Mesenteric fat pad (tissue), 1 donor: ENCODE results near the gene TMEM123. TPM values are rescaled to one million over a fixed set of nuclear protein-coding genes. Genes with fewer than 3 reads are reported as not detected.
"Not testable (repeated sequence)": the region's sequence is repeated elsewhere in the genome, so short reads cannot be mapped to it uniquely, and the experiment has no call there.

Source experiments
- DNase-seq: peaks from one replicate; pipeline ENCODE4 v3.0.0-alpha.2; 2020; ENCODE audit warnings: low spot score
- total RNA-seq: library from RNA; stranded (reverse); fragmentation: NEBNext Ultra II Directional; extraction: Animal tissue kit (Norgen Biotek cat#: 25700); gene quantifications from one replicate; pipeline ENCODE4 v1.2.1, GENCODE V29; 2021
- donor health status: DM: yes; HTN: yes; CAD: no.

TMEM123 gene
- total RNA-seq, 1 donor from 2014 or later: 93.0 TPM

DNA sequence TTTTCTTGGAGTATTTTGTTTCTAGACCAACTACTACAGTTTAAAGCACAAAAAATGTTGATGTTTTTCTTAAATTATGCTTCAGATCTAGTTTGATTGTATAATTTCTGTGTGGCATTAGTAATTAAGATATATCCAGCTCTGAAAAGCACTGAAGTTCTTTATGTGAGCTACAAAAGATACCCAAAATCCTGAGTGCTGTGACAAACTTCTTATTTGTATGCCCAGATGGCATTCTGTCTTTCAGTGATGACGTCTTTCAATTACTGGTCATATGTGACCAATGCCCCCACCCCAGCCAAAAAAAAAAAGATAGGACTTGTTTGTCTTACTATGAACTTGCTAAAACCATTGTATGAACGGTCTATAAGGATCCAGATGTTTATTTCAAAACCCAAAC is 54.3 kb downstream of the TMEM123 start:
- DNase-seq: no peak

DNA sequence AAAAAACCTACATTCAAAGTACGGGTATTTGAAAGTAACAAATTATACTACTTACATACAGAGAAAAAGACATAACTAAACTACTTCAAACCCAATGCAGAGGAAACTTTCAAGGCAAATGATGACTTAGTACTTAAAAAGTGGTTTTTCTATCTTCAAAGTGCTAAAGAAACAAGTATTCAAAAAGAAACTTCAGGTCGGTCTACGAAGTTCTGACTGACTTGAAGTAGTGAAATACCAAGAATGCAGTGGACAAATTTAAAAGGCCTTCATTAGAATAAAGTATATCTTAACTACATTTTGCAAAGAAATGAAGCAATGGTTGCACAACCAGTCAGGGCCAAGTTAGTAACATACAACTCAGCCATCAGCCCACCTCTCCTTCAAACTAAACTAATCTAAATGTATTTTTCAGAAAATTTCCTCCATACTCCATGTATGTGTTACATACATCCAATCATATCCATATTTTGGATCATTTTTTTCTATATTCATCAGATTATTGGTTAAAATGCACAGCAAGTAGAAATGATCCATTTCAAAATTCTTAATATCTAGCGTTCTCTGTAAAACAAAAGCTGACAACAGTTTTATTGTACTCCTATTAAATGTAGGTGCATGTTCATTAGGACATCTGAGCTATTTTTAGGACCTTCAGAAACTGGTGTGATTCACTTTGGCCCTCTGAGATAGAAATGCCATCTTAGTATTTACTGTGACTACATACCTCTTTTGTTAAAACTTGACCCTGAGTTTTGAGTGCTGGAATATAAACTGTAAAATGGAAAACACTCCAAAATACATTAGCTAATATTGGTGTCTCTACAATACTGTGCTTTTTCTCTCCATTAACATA is 55.6 kb downstream of the TMEM123 start:
- no peak for DNase-seq

DNA sequence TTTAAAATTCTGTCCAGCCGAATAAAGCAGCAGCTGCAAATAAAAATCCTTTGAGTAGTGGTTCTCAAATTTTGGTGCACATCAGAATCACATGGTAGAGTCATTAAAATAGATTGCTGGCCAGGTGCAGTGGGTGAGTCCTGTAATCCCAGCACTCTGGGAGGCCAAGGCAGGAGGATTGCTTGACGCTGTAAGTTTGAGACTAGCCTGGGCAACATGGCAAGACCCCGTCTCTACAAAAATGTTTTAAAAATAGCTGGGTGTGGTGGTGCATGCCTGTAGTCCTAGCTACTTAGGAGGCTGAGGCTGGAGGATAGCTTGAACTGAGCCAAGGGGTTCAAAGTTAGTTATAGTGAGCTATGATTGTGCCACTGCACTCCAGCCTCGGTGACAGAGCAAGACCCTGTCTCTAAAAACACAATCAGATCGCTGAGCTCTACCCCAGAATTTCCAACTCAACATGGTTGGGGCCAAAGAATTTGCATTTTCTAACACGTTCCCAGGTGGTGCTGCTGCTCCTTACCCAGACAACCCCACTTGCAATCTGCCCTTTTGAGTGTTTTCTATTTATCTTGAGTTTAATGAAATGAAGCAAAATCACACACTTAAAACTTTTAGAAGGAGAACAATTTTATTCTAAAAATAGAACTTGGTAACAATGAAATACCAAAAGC is 56.7 kb downstream of the TMEM123 start:
- DNase-seq: no peak

GRCh38 chr11:102393272-102393730 is 59.3 kb downstream of the TMEM123 start:
- DNase-seq: no peak

DNA sequence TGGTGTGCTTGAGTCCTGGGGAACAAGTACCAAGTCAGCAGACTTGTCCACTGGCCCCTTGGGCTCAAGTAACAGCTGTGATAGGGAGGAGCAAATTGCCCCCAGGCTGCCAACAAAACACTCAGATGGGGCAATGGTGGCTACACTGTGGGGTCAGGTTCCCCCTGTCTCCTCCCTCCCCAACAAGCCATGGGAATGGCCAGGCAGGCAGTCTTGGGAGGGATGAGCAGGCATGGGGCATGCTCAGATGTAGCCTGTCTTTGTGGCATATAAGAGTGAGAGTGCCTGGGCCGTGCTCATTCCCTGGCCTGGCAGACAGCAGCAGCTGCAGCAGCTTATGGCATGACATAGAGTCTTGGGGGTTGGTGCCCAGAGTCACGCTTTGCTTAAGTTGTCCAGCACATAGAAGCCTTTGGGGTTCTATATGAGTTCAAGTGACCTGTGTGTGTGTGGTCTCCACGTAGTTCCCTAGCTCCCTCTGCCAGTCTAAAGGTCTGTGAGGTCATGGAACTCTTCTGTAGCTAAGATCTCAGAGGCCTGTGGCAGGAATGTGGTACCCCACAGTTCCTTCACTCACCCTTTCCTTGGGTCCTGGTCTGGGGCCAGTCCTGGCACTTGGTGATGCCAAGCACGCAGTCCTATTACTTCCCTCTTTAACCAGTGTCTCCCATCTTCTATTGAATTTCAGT is 60.9 kb downstream of the TMEM123 start:
- DNase-seq: no peak

DNA sequence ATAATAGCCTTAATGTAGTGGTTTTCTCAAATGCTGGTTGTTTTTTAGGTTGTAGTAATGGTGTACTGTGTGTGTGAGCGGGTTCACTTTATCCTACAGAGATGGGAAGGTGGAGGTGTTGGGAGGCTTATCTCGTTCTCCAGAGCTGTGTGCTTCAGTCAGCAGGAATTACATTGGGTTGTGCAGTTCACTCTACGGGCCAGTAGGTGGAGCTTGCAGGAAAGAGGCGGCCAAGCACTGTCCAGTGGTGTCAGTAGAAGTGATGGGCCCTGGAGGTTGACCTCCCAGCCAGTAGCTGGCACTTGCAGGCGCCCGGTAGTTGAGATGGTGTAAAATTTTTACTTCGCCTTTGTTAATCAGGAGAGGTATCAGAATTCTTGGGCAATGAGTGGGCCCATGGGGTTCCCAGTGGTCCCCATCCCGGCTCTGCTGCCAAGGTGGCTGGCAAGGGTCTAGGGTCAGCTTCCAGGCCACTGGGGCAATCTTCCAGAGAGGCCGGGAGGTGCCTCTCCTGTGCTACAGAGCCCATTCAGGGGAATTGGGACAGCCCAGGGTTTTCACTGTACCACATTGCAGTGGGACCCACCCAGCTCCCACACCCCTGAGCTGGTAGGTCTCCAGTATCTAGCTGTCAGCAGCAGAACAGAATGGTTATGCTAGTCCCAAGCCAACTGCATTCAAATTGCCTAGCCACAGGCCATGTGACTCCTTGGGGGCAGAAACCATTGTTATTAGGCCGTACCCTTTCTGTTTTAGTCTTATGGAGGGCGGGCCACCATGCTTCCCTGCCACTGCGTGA is 61.7 kb downstream of the TMEM123 start:
- DNase-seq: no peak

DNA sequence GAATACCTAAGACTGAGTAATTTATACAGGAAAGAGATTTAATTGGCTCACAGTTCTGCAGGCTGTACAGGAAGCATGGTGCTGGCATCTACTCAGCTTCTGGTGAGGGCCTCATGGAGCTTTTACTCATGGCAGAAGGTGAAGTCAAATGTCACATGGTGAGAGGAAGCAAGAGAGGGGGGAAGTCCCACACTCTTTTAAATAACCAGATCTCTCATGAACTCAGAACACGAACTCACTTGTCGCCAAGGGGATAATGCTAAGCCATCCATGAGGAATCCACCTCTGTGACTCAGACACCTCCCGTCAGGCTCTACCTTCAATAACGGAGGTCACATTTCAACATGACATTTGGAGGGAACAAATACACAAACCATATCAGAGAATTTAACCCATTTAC is 63.3 kb downstream of the TMEM123 start:
- no peak for DNase-seq

DNA sequence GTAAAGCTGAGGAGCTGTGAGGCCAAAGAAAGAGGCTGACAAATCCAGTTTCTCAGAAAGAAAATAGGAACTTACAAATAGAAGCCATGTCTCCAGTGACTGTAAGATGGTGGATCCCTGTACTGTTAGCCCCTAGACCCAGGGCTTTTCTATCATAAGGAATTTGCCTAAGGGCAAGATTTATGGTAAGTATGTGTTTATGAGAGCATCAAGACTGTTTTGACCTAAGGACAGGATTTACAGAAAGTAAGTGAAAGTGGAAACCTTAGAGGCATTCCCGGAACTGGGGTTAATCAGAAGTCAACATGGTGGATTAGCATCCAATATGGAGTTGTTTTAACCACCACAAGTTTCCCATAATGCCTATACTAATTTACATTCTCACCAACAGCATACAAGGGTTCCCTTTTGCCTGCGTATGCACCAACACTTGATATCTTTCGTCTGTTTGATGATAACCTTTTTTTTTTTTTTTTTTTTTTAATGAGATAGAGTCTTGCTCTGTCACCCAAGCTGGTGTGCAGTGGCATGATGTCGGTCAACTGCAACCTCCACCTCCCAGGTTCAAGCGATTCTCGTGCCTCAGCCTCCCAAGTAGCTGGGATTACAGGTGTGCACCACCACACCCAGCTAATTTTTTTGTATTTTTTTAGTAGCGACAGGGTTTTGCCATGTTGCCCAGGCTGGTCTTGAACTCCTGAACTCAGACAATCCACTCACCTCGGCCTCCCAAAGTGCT is 65.4 kb downstream of the TMEM123 start:
- DNase-seq: no peak

DNA sequence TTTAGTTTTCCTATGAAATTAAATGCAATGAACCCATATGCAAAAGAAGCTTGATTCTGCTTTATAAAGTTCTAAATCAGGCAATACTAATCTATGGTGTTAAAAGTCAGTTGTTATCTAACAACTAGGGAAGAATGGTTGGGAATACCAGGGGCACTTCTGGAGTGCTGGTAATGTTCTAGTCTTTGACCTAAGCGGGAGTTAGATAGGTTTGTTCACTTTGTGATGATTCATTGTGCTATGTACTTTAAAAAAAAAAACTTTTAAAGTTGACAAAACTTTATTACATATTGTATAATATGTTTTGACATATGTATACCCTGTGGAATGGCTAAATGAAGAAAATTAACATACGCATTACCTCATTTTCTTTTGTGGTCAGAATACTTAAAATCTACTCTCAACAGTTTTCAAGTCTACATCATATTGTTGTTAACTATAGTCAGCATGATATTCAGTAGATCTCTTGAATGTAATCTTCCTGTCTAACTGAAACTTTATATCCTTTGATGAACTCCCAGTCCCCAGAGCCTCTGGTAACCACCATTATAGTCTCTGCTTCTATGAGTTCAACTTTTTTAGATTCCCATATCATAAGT is 66.3 kb downstream of the TMEM123 start:
- no peak for DNase-seq

DNA sequence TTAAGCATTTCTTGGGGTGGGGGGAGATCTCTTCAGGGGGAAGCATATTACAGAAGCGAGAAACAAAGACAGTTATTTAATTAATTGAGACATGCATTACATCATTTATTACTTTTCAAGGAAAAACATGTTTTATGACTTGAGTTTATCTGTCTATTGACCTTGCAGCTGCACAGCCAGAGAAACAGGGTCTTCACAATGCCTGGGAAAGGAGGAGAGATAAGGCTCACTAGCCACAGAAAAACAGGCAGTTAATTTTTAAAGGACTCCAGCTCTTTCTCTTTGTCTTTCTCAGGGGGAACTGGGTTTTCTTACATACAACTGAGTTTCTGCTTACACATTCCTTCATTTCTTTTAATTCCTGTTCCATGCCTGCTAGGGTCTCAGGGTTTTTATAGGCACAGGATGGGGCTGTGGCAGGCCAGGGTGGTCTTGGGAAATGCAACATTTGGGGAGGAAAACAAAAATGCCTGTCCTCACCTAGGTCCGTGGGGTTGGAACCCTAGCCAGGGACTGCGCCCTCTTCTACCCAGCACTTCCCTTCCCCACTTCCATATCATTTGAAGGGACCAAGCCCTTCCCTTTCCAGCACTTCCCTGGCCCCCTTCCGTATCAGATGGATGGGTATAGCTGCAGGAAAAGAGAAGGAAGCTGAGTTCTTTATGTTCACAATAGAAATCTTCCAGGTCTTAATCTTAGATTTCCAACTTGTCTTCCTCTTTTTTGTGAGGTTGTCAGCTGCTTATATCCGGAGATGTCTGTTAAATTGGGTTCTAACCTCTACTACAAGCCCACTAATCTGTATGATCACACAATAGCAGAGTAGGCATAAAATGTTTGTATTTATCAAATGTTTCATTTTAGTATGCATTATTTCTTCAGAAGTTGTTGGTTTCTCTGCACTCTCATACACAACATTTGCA is 67.2 kb downstream of the TMEM123 start:
- no peak for DNase-seq

DNA sequence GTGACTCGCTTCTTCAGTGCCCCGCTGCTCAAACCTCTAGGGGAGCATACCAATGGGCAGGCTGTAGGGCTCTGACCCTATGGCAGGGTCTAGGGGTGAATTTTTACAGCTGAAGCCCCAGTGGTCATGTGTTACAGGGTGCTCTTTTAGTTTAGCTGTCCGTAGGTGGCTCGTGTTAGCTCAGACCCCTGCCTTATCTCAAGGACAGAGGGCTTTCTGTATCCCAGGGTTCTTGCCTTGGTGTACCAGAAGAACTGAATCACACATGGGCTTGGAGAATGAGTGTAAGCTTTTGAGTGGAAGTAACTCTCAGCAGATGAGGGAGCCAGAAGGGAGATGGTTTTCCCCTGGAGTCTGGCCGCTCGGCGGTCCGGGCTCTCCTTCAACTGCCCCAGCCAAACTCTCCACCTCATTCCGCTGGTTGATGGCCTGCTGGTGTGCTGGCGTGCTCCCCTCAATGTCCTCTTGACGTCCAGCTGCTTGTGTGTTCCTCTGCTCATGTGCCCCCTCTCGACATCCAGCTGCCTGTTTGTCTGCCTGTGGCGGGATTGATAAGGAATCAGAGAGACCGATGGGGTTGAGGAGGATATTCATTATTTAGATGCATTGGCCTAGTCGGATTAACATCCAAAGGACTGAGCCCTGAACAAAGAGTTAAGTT is 68.0 kb downstream of the TMEM123 start:
- DNase-seq: no peak

DNA sequence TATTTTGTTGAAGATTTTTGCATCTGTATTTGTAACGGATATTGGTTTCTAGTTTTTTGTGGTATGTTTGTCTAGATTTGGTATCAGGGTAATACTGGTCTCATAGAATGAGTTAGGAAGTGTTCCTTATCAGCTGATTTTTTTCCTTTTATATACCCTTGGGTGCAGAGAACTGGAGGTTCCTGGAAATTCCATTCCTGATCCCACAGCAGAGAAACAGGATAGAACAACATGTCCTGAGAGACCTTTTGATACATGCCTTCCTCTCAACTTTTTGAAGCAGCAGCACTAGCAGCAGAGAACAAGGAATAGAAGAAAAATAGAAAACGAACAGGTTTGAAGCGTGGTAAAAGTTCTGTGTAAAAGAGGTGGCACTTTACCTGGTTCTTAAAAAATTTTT is 68.7 kb downstream of the TMEM123 start:
- no peak for DNase-seq

DNA sequence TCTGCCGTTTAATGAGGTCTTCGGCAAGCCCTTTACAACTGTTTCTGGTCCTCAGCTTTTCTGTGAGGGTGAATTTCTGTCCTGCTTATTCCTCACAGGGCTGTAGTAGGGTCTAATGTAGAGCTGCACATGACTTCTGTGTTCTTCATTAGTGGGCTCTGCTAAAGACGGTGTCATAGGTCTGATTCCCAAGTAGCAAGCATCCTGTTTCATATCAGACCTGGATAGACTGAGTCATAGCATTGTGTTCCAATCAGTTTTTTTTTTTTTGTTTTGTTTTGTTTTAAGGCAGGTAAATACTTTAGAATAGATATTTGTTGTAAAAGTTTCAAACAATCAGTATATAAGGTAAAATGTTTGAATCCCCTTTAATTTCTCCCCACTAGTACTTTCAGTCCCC is 70.2 kb downstream of the TMEM123 start:
- no peak for DNase-seq

DNA sequence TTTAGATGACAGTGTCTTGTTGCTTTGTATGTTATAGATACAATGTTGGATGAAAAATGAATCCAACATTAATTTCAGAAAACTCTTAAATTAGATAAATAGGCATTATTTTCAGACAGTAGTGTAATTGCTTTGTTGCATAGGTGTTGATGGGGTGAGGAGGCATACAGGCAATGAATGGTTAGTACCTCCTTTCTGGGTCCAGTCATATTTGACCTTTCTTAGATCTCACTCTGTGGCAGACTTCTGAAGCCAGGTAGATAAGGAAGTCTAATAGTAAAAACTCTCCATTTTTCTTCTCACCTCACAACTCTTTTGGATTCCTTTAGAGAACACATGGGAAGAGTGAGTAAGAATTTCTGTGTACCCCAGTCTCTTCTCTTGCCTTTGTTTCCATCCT is 73.7 kb downstream of the TMEM123 start:
- no peak for DNase-seq

- no peak for DNase-seq
These were observed 74.7 kb downstream of the TMEM123 start for GRCh38 chr11:102377891-102378290.

DNA sequence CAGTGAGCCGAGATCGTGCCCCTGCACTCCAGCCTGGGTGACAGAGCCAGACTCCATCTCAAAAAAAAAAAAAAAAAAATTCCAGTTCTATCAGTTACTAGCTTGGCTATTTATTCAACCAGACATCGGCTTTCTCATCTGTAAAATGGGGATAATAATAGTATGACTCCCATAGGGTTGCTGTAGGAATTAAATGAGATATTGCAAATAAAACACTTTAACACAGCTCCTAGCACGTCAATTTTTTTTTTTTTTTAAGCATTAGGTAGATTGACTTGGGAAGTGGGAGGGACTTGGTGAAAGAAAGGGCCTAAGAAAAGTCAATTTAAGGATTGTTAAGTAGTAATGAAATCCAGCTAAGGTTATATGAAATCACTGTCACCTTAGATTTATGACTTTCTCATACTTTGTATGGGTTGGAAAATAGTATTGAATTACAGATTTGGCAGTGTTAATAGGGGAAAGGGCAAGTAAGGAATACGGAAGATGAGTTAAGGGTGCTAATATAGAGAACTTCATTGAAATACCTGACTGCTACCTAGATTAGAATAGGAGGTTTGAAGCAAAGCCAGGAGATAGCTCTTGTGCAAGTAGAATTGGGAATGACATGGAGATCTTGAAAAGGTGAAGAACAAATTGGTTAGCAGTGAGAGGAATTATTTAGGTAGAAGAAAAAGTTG is 76.7 kb downstream of the TMEM123 start:
- DNase-seq: no peak

DNA sequence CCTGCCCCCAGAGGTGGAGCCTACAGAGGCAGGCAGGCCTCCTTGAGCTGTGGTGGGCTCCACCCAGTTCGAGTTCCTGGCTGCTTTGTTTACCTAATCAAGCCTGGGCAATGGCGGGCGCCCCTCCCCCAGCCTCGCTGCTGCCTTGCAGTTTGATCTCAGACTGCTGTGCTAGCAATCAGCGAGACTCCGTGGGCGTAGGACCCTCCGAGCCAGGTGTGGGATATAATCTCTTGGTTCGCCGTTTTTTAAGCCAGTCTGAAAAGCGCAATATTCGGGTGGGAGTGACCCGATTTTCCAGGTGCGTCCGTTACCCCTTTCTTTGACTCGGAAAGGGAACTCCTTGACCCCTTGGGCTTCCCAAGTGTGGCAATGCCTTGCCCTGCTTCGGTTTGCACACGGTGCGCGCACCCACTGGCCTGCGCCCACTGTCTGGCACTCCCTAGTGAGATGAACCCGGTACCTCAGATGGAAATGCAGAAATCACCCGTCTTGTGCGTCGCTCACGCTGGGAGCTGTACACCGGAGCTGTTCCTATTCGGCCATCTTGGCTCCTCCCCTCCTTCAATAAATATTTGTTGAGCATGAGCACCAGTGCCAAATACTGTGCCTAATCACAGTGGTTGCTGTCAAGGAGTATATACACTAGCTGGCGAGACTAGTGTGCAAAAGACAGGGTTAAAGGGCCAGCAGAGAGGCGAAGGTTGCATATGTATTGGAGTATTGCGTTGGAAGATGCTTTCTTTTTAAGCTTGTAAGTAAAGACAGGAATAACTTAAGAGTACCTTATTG is 77.7 kb downstream of the TMEM123 start:
- not testable (repeated sequence) for DNase-seq
